Esophagus (tissue), 2 donors: ENCODE data around the gene FBXW2. TPM values are rescaled to one million over a fixed set of nuclear protein-coding genes. Genes with fewer than 3 reads are reported as not detected.
A peak's percentile ranks its signal among the peaks of the same experiment; 100 is the strongest.

Experiments used
- H3K27ac ChIP-seq, 2 donors: one replicate each; pipeline ENCODE4 v1.5.1; 2013; ENCODE audit warnings: low read depth in 2 of 2, mild to moderate bottlenecking in 2 of 2, inconsistent platforms in 1 of 2, low read length in 1 of 2, moderate library complexity in 1 of 2
- H3K27me3 ChIP-seq, 2 donors: one replicate each; pipeline ENCODE4 v1.6.1; 2013; ENCODE audit warnings: low read length in 2 of 2, control low read depth in 1 of 2, mild to moderate bottlenecking in 1 of 2; ENCODE audit not compliant: insufficient read depth in 2 of 2, control insufficient read depth in 1 of 2
- H3K36me3 ChIP-seq, 2 donors: one replicate each; pipeline ENCODE4 v1.6.1; 2013; ENCODE audit warnings: low read length in 1 of 2; ENCODE audit not compliant: control insufficient read depth in 2 of 2, insufficient read depth in 2 of 2
- H3K4me1 ChIP-seq, 2 donors: one replicate each; pipeline ENCODE4 v1.6.1; 2013; ENCODE audit warnings: low read length in 1 of 2; ENCODE audit not compliant: control insufficient read depth in 2 of 2, insufficient read depth in 2 of 2
- H3K4me3 ChIP-seq, 2 donors: one replicate each; pipeline ENCODE4 v1.5.1; 2013; ENCODE audit warnings: low read length in 2 of 2, mild to moderate bottlenecking in 2 of 2, low read depth in 1 of 2, moderate library complexity in 1 of 2
- H3K9me3 ChIP-seq, 2 donors: one replicate each; pipeline ENCODE4 v1.6.1; 2013; ENCODE audit warnings: mild to moderate bottlenecking in 2 of 2, low read depth in 1 of 2, low read length in 1 of 2, moderate library complexity in 1 of 2; ENCODE audit not compliant: control insufficient read depth in 2 of 2, insufficient read depth in 1 of 2
- WGBS, 2 donors: extraction: QIAGEN DNeasy Blood & Tissue Kit; methylation state at CpG; one replicate each; pipeline ENCODE4 v1.1.7; 2013; 5-methylcytosine and 5-hydroxymethylcytosine counted together
- polyA plus RNA-seq, 2 donors: library from polyadenylated mRNA; stranded (reverse); fragments of 200-250 nt; gene quantifications; one replicate each; pipeline ENCODE4 v1.2.3, GENCODE V29; 2013
- donor health status: healthy with polysubstance abuse.
- donor health status: Bipolar disorder and iron deficiency.

The FBXW2 gene
- polyA plus RNA-seq, 2 donors: 7.1 to 15.7 TPM

DNA sequence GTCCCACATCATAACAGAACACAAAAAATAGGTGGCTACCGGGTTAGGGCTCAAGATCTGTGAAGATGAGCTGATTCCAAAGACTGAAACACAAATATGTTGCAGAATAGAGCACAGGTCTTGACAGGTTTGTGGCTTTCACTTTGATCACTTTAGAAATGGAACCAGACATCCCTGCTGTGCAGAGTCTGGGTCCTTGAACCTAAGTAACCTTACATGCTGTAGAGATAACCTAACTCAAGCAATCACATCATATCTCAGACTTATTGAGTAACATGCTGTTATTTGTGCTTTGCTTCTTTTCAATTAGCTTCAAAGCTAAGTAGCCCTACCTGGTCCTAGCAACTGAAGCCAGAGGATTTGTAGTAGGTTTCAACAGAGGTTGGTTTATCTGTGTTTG is 24.3 kb downstream of the FBXW2 start:
- WGBS, 2 donors: 58 to 69% methylated on average over 1 of the region's 1 CpG
- Histone ChIP-seq H3K4me1 (peaks cover 0 to 3% of the 10 kb centered on the region in 2 donors), H3K27me3 (no peaks in the 10 kb centered on the region), H3K27ac (no peak overlapping the region), H3K4me3 (no peak overlapping the region), H3K36me3 (peaks cover 11% of the 10 kb centered on the region in 2 donors), H3K9me3 (no peaks in the 10 kb centered on the region)

DNA sequence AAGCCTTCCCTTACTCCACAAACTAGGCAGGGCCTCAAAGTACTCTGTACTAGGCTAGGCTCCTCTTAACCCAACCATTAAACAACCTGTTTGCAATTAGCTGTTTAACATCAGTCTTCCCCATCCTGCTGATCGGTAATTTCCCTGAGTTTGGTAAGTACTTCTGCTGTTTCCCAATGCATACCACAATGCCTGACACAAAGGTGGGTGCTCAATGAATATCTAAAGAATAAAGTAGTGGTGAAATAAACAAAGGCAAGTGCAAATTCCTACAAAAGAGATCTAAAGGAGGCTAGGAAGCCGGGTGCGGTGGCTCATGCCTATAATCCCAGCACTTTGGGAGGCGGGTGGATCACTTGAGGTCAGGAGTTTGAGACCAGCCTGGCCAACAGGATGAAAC is 25.0 kb downstream of the FBXW2 start:
- WGBS, 2 donors: 94 to 99% methylated on average over 4 of the region's 4 CpGs
- H3K36me3 ChIP-seq: peaks cover 11% of the 10 kb centered on the region in 2 donors
- no peak overlapping the region for H3K4me3 ChIP-seq
- no peaks in the 10 kb centered on the region for H3K27me3 ChIP-seq
- H3K27ac ChIP-seq: no peak overlapping the region
- H3K4me1 ChIP-seq: peaks cover 0 to 3% of the 10 kb centered on the region in 2 donors
- no peaks in the 10 kb centered on the region for H3K9me3 ChIP-seq

DNA sequence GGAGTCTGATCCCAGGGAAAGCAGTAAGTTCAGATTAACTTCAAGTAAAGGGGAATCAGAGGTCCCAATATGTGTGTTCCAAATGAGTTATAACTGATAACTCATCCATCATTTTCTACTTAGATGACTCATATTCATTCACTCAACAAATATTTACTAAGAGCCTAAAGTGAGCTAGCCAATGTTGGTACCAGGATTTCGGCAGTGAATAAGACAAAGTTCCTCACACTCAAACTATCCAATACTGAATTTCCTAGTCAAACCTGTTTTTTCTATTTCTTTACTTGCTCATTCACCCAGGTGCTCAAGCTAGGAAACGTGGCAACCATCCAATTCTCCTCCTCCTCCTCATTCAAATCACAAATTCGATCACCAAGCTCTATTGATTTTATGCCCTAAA is 25.8 kb downstream of the FBXW2 start:
- H3K4me3 ChIP-seq: no peak overlapping the region
- H3K36me3 ChIP-seq: peaks cover 11 to 12% of the 10 kb centered on the region in 2 donors
- H3K27me3 ChIP-seq: no peaks in the 10 kb centered on the region
- H3K4me1 ChIP-seq: peaks cover 0 to 3% of the 10 kb centered on the region in 2 donors
- no peaks in the 10 kb centered on the region for H3K9me3 ChIP-seq
- WGBS, 2 donors: 42 to 50% methylated on average over 3 of the region's 3 CpGs
- H3K27ac ChIP-seq: peak overlapping the region in 1 of 2 donors; percentile 2

DNA sequence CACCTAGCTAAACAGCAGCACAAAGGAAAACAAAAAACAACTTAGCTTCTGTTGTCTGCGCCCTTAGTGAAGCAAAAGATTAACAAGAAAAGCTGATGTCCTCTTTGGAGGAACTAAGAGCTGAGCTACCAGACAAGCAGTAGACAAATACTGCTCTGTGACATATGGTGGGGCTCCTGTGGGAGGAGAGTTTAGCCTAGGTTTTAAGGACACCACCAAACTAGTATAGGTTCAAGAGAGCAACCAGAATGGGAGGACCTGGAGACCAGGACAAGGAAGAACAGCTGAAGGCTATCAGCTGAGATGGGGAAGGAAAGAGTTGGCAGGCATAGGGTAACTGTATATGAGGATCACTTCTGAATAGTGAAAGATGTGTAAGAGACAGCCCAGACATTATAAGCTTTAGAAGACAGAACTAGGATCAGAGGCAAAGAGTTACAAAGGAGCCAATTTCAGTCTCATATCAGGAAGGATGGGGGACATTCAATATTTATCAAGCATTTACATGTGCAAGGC is 27.2 kb downstream of the FBXW2 start:
- WGBS, 2 donors: 94 to 95% methylated on average over 1 of the region's 1 CpG
- H3K36me3 ChIP-seq: peaks cover 11% of the 10 kb centered on the region in 2 donors
- H3K4me1 ChIP-seq: peaks cover 2 to 3% of the 10 kb centered on the region in 2 donors
- H3K4me3 ChIP-seq: no peak overlapping the region
- no peak overlapping the region for H3K27ac ChIP-seq
- no peaks in the 10 kb centered on the region for H3K27me3 ChIP-seq
- no peaks in the 10 kb centered on the region for H3K9me3 ChIP-seq

DNA sequence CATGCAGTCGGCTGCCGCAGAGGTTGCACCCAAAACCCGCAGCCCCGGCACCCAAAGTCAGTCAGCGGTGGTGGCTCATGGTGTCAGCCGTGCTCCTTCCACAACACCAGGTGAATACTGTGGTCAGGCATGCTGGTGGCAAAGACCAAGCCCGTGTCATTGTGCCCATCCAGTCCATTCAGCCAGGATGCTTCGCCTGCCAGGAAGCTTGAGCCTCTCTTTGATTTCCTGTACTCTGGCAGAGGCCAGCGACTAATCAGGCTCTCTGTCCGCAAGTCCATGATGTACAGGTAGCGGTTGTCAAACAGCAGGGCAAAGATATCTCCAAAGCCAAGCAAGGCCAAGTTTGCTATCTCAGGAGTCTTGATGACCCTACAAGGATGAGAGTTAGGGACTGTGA is 28.7 kb downstream of the FBXW2 start:
- no peaks in the 10 kb centered on the region for H3K9me3 ChIP-seq
- H3K27me3 ChIP-seq: no peaks in the 10 kb centered on the region
- peaks cover 10 to 11% of the 10 kb centered on the region in 2 donors for H3K36me3 ChIP-seq
- H3K27ac ChIP-seq: no peak overlapping the region
- 94 to 95% methylated on average over 11 of the region's 11 CpGs for WGBS, 2 donors
- H3K4me3 ChIP-seq: no peak overlapping the region
- peaks cover 3% of the 10 kb centered on the region in 2 donors for H3K4me1 ChIP-seq

DNA sequence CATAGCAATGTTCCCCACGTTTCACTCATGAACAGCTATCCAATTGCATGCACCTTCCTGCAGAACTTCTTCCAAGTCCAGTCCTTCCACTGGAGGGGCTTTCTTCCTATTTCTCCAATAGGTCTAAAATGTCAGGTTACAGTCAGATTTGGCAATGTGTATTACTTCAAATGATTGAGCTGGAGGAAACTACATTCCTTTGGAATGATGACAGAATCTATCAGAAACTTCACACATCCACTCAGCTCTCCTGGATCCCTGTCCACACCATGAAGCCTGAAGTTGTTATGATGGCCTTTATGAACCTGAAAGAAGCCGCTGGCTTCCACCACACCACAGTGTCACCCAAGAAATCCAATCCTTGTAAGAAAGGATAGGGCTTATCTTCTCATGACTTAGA is 32.2 kb downstream of the FBXW2 start:
- Histone ChIP-seq H3K4me3 (no peak overlapping the region), H3K4me1 (peaks cover 0 to 3% of the 10 kb centered on the region in 2 donors), H3K27me3 (no peaks in the 10 kb centered on the region), H3K9me3 (no peaks in the 10 kb centered on the region), H3K27ac (no peak overlapping the region), H3K36me3 (peaks cover 6 to 10% of the 10 kb centered on the region in 2 donors)
- 70 to 75% methylated on average over 2 of the region's 2 CpGs for WGBS, 2 donors

DNA sequence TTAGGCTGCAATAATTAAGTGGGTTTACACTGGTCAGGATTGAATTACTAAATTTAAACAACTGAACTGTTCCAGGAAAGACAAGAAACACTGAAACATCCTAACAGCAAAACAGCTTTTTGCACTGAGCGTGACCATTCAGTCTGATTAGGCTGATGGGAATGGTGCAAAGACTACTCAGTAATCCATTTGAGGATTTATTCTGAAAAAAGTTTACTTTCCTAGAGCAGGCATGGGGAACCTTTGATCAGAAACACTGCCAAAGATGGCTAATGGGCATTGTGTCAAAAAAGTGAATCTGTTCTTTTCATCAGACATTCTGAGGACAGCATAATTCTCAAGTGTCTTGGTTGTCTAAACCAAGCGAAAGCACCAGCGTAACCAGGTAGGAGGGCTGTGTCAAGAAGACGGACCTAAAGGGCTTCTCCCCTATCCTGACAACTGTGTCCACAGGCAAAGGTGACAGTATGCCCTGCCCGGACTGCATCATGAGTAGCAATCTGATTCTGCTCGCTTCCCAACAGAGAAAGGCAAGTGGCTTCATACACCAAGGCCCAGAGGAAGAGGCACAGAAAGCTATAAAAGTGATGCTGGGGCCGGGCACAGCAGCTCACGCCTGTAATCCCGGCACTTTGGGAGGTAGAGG is 33.3 kb downstream of the FBXW2 start:
- Histone ChIP-seq H3K9me3 (no peaks in the 10 kb centered on the region), H3K27me3 (no peaks in the 10 kb centered on the region), H3K4me1 (peaks cover 0 to 3% of the 10 kb centered on the region in 2 donors), H3K4me3 (no peak overlapping the region), H3K36me3 (peaks cover 4 to 8% of the 10 kb centered on the region in 2 donors), H3K27ac (no peak overlapping the region)
- WGBS, 2 donors: 92 to 93% methylated on average over 9 of the region's 9 CpGs

DNA sequence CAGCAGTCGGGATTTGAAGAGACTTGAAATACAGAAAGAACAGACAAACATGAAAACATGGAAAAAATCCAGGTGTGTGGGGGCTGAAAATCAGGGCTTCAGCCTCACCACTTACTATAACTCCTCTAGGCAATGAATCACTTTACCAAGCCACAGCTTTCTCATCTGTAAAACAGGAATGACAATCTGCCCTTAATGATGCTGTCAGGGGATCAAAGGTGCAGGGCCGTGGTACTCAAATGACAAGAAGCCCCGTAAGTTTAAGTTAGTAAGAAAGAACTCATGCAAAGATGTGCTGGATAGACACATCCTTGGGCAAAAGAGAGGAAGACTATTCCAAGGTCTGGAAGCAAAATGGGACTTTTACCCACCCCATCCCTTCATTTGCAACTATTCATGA is 34.7 kb downstream of the FBXW2 start:
- Histone ChIP-seq H3K36me3 (peaks cover 0 to 3% of the 10 kb centered on the region in 2 donors), H3K4me3 (no peak overlapping the region), H3K4me1 (peaks cover 0 to 3% of the 10 kb centered on the region in 2 donors), H3K27ac (no peak overlapping the region), H3K9me3 (no peaks in the 10 kb centered on the region), H3K27me3 (no peaks in the 10 kb centered on the region)
- WGBS, 2 donors: 66 to 68% methylated on average over 3 of the region's 3 CpGs

DNA sequence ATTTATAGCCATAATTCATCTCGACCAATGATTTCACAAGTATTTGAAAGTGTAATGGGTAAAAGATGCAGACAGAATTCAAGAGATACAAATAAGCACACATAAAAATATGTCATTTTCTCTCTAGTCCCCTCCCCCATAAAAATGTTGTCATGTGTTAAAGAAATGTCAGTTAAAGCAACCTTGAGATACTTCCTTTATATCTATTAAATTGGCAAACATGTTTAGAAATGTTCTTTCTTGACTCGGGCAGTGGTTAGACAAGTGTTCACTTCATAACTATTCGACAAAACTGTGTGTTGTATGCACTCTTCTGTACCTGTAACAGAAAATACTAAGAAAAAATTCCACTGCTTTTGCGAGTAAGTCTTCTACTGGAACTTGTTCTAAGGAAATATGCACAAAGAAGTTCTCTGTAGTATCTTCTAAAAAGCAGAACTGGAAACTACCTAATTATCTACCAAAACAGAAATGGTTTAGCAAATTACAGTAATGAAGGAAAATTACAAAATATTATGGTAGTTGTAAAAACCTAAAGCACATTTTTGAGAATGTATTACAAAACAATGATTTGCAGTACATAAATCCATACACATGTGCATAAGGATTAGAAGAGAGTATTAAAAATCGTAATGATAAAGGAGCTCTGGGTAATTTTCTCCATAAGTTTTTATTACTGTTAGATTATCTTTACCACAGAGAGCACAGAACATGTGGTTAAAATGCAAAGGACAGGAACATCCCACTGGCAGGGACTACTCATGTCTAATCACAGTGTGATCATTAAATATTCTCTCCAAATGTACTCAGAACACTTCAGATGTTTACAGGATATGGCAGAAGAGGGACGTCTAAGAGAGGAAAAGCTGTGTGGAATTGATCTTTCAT is 35.9 kb downstream of the FBXW2 start:
- no peaks in the 10 kb centered on the region for H3K9me3 ChIP-seq
- WGBS, 2 donors: 51 to 53% methylated on average over 6 of the region's 6 CpGs
- no peaks in the 10 kb centered on the region for H3K27me3 ChIP-seq
- peaks cover 0 to 3% of the 10 kb centered on the region in 2 donors for H3K4me1 ChIP-seq
- H3K27ac ChIP-seq: no peak overlapping the region
- peaks cover 0 to under 1% of the 10 kb centered on the region in 2 donors for H3K36me3 ChIP-seq
- H3K4me3 ChIP-seq: no peak overlapping the region
